H1 (cell line): ENCODE measurements around the gene HTD2. TPM values are rescaled to one million over a fixed set of nuclear protein-coding genes. Genes with fewer than 3 reads are reported as not detected.

Source experiments
- CTCF ChIA-PET: fragments of 300-600 bp; sonication (Branson Sonifier 250); formaldehyde crosslinking; loops from one replicate; lab custom pipeline; 2021; ENCODE audit not compliant: partially characterized antibody; lab: Charles Lee
- POLR2A ChIA-PET: fragments of 300-600 bp; sonication (Branson Sonifier 250); formaldehyde crosslinking; loops from one replicate; lab custom pipeline; 2021; ENCODE audit warnings: inconsistent platforms; ENCODE audit not compliant: partially characterized antibody; lab: Charles Lee
- DNase-seq, 2 experiments: peaks; one replicate each; pipeline versions ENCODE4 v3.0.0 to v3.0.0-alpha.2; 2010 to 2022; ENCODE audit warnings: low spot score in 2 of 2, low read depth in 1 of 2, mixed read lengths in 1 of 2
- FAIRE-seq: peaks from 2 replicates; lab custom pipeline; 2011; peaks lifted over from hg19 to GRCh38; lab: Jason Lieb, UNC
- H2AFZ ChIP-seq: 2 replicates; pipeline ENCODE4 v1.8.1; 2012; ENCODE audit warnings: low read length, inconsistent platforms
- H2AK5ac ChIP-seq: 2 replicates; pipeline ENCODE4 v1.6.1; 2013; ENCODE audit warnings: low read depth, low read length
- H2BK120ac ChIP-seq: replicated peaks from 2 replicates; pipeline ENCODE3; 2013; ENCODE audit warnings: low read depth, low read length, inconsistent platforms
- H2BK12ac ChIP-seq: 2 replicates; pipeline ENCODE4 v1.6.1; 2013; ENCODE audit warnings: low read depth, low read length
- H2BK15ac ChIP-seq: 2 replicates; pipeline ENCODE4 v1.6.1; 2013; ENCODE audit warnings: low read length
- H2BK20ac ChIP-seq: 2 replicates; pipeline ENCODE4 v1.6.1; 2013; ENCODE audit warnings: low read length
- H2BK5ac ChIP-seq: 2 replicates; pipeline ENCODE4 v1.6.1; 2013; ENCODE audit warnings: low read depth, low read length
- H3K14ac ChIP-seq: 2 replicates; pipeline ENCODE4 v1.6.1; 2013; ENCODE audit warnings: inconsistent platforms; ENCODE audit not compliant: insufficient read length
- H3K18ac ChIP-seq: 2 replicates; pipeline ENCODE4 v1.6.1; 2013; ENCODE audit warnings: low read length; ENCODE audit errors: extremely low read depth
- H3K23ac ChIP-seq: 2 replicates; pipeline ENCODE4 v1.6.1; 2013; ENCODE audit warnings: inconsistent platforms; ENCODE audit not compliant: insufficient read length
- H3K23me2 ChIP-seq: 2 replicates; pipeline ENCODE4 v1.6.1; 2013; ENCODE audit warnings: low read depth, low read length
- H3K27ac ChIP-seq: 2 replicates; pipeline ENCODE4 v1.6.1; 2011; ENCODE audit warnings: low read depth, low read length, inconsistent platforms
- H3K27me3 ChIP-seq, 4 experiments: replicated peaks in 1 of 4; 1 replicate in 1 of 4; 2 replicates in 3 of 4; pipeline versions ENCODE4 v1.6.1 to v1.8.1; 2011 to 2013; ENCODE audit warnings: low read length in 3 of 4, mild to moderate bottlenecking in 3 of 4, inconsistent platforms in 2 of 4, mixed read lengths in 2 of 4, moderate library complexity in 1 of 4; ENCODE audit not compliant: control insufficient read depth in 3 of 4, insufficient read depth in 3 of 4; ENCODE audit errors: extremely low read depth in 1 of 4
- H3K36me3 ChIP-seq, 4 experiments: 2 replicates each; pipeline versions ENCODE4 v1.6.1 to v1.8.1; 2011 to 2013; ENCODE audit warnings: mild to moderate bottlenecking in 4 of 4, low read length in 3 of 4, moderate library complexity in 2 of 4, control low read depth in 1 of 4, inconsistent platforms in 1 of 4; ENCODE audit not compliant: insufficient read depth in 4 of 4, control insufficient read depth in 2 of 4
- H3K4ac ChIP-seq: replicated peaks from 2 replicates; pipeline ENCODE3; 2013; ENCODE audit warnings: low read length, low read depth, mixed read lengths, inconsistent platforms; ENCODE audit not compliant: insufficient read length
- H3K4me1 ChIP-seq, 4 experiments: replicated peaks in 1 of 4; 1 replicate in 1 of 4; 2 replicates in 3 of 4; pipeline versions ENCODE4 v1.6.1 to v1.8.1; 2011 to 2013; ENCODE audit warnings: low read length in 3 of 4, inconsistent platforms in 2 of 4, mixed read lengths in 1 of 4; ENCODE audit not compliant: insufficient read depth in 4 of 4, control insufficient read depth in 3 of 4
- H3K4me2 ChIP-seq, 2 experiments: 2 replicates each; pipeline versions ENCODE4 v1.6.1 to v1.8.1; 2011 to 2013; ENCODE audit warnings: low read depth in 2 of 2, low read length in 2 of 2, control low read depth in 1 of 2, inconsistent platforms in 1 of 2, mild to moderate bottlenecking in 1 of 2; ENCODE audit not compliant: insufficient read depth in 1 of 2
- H3K4me3 ChIP-seq, 4 experiments: fragments of 200-600, 300-600 bp in 1 of 4; sonication (generic), shearing (Covaris generic), sonication (Bioruptor Twin) in 1 of 4; 2 replicates each; pipeline versions ENCODE4 v1.5.1 to v1.8.1; 2011 to 2016; ENCODE audit warnings: low read length in 4 of 4, low read depth in 3 of 4, control low read depth in 2 of 4, inconsistent platforms in 2 of 4, mild to moderate bottlenecking in 2 of 4, mixed read lengths in 1 of 4, moderate library complexity in 1 of 4; ENCODE audit not compliant: insufficient read depth in 2 of 4; ENCODE audit errors: extremely low read depth in 1 of 4
- H3K56ac ChIP-seq: replicated peaks from 2 replicates; pipeline ENCODE3; 2013; ENCODE audit warnings: low read depth, mild to moderate bottlenecking, mixed read lengths, low read length, inconsistent platforms; ENCODE audit not compliant: insufficient read length
- H3K79me1 ChIP-seq: 2 replicates; pipeline ENCODE4 v1.6.1; 2013; ENCODE audit warnings: low read depth, low read length, control low read depth
- H3K79me2 ChIP-seq, 2 experiments: 2 replicates each; pipeline versions ENCODE4 v1.6.1 to v1.8.1; 2012 to 2013; ENCODE audit warnings: low read length in 2 of 2, mild to moderate bottlenecking in 2 of 2, inconsistent platforms in 1 of 2; ENCODE audit not compliant: insufficient read depth in 2 of 2, control insufficient read depth in 1 of 2
- H3K9ac ChIP-seq, 4 experiments: replicated peaks in 1 of 4; 1 replicate in 1 of 4; 2 replicates in 3 of 4; pipeline versions ENCODE4 v1.6.1 to v1.8.1; 2011 to 2013; ENCODE audit warnings: low read depth in 3 of 4, low read length in 3 of 4, control low read depth in 2 of 4, mild to moderate bottlenecking in 2 of 4, moderate library complexity in 2 of 4, inconsistent platforms in 1 of 4; ENCODE audit errors: extremely low read depth in 1 of 4
- H3K9me3 ChIP-seq, 2 experiments: 2 replicates each; pipeline versions ENCODE4 v1.6.1 to v1.8.1; 2012 to 2013; ENCODE audit warnings: mild to moderate bottlenecking in 2 of 2, moderate library complexity in 2 of 2, control low read depth in 1 of 2, inconsistent platforms in 1 of 2, low read depth in 1 of 2, low read length in 1 of 2, mixed read lengths in 1 of 2; ENCODE audit not compliant: insufficient read depth in 2 of 2
- H4K20me1 ChIP-seq, 2 experiments: replicated peaks in 1 of 2; 2 replicates each; pipeline versions ENCODE3 to v1.8.1; 2011 to 2013; ENCODE audit warnings: inconsistent platforms in 2 of 2, low read length in 2 of 2, mild to moderate bottlenecking in 1 of 2; ENCODE audit not compliant: insufficient read depth in 2 of 2, control insufficient read depth in 1 of 2
- H4K5ac ChIP-seq: 2 replicates; pipeline ENCODE4 v1.6.1; 2013; ENCODE audit warnings: low read length, low read depth, mixed read lengths, inconsistent platforms; ENCODE audit not compliant: insufficient read length
- H4K8ac ChIP-seq: 2 replicates; pipeline ENCODE4 v1.8.0; 2013; ENCODE audit warnings: mild to moderate bottlenecking, moderate library complexity, low read length, inconsistent platforms; ENCODE audit not compliant: insufficient read depth; ENCODE audit errors: extremely low read depth
- H4K91ac ChIP-seq: replicated peaks from 2 replicates; pipeline ENCODE3; 2013; ENCODE audit warnings: low read length, mixed read lengths, inconsistent platforms; ENCODE audit not compliant: insufficient read length
- JUND ChIP-seq: IDR thresholded peaks from 2 replicates; pipeline ENCODE4 v1.6.1; 2011; ENCODE audit warnings: mild to moderate bottlenecking, improper control_type of control experiment, low read length
- WGBS, 2 experiments: shearing (Covaris generic) in 1 of 2; methylation state at CpG; one replicate each; pipeline versions ENCODE4 v1.1.6 to v1.1.7; 2013 to 2015; ENCODE audit warnings: low lambda C conversion rate in 2 of 2, mixed read lengths in 2 of 2, inconsistent platforms in 1 of 2, low coverage in 1 of 2, missing lambda C conversion rate in 1 of 2; ENCODE audit not compliant: insufficient replicate concordance in 2 of 2, insufficient coverage in 1 of 2, insufficient read length in 1 of 2; ENCODE audit errors: extremely low coverage in 1 of 2, missing lambda C conversion rate in 1 of 2; 5-methylcytosine and 5-hydroxymethylcytosine counted together
- polyA plus RNA-seq, 7 experiments: library from polyadenylated mRNA; depleted of rRNA in 3 of 7; stranded (reverse) in 5 of 7; unstranded in 2 of 7; fragments of >200 nt in 5 of 7; fragments of 200-250 nt in 2 of 7; gene quantifications; 1 replicate in 5 of 7; 2 replicates in 1 of 7; 4 replicates in 1 of 7; pipeline versions ENCODE4 v1.2.1 to v1.2.3, GENCODE V29; 2011 to 2013; ENCODE audit warnings: missing spikeins in 2 of 7, mixed read lengths in 2 of 7
- total RNA-seq: library from RNA; stranded (reverse); fragmentation: NEBNext Ultra II Directional; extraction: Animal tissue kit (Norgen Biotek cat#: 25700); gene quantifications from 2 replicates; pipeline ENCODE4 v1.2.1, GENCODE V29; 2021

HTD2 gene
- total and polyA plus RNA-seq, 2 of the 8 experiments (the other 6 are each of a cell fraction or from before 2014, with no cell fraction given) = 8.8 to 10.8 TPM

DNA sequence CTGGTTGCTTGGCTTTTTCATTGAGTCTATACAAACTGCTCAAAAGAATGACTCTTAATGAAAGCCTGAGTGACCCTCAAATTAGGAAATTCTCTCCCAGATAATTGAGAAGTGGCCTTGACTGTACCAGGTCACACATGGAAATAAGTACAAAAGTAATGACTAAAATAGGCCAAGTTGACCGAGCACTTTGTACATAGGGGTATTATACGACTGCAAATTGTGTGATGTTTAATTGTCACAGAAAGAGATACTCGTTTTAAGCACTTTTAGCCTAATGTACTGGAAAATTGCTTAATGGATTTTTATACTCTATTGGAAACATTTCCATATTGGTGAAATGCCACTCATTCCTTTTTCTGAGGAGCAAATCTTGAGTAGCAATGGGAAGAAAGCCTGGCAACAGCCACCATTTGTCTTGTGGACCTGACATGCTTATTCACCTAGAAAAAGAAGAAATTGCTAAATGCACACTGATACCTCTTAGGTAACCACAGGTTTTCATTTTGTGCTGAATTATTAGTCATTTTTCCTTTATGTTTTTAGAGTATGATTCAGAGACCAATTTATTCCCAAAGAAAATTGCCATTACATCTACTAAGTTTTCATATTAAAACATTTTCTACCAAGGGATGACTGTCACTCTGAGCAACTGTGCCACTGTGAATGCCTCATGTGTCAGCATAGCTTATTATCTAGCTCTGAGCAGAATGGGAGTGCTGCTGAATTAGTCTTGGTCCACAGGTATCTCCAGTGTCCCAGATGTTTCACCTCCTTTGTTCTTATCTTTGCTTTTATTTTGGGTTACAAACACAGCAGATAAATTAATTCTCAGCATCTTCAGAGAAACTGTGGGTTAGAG is 17.4 kb downstream of the HTD2 start:
- Histone ChIP-seq H3K4me2 (no peak overlapping the region), H4K20me1 (peaks cover 0 to 3% of the 10 kb centered on the region in 2 experiments), H3K79me2 (no peaks in the 10 kb centered on the region), H3K14ac (no peak overlapping the region), H3K27ac (no peak overlapping the region), H3K4ac (no peak overlapping the region), H2BK120ac (no peak overlapping the region), H4K5ac (no peak overlapping the region), H2BK15ac (no peak overlapping the region), H2AFZ (no peak overlapping the region), H3K56ac (no peak overlapping the region), H2BK20ac (no peak overlapping the region), H3K9me3 (no peaks in the 10 kb centered on the region), H2AK5ac (no peak overlapping the region), H3K4me1 (peaks cover 0 to 9% (median 9%) of the 10 kb centered on the region in 4 experiments; a peak in 5 of 7 replicates), H3K23ac (no peak overlapping the region), H4K8ac (no peak overlapping the region), H3K23me2 (no peaks in the 10 kb centered on the region), H3K36me3 (peaks cover 0 to 8% (median 3%) of the 10 kb centered on the region in 4 experiments; a peak in 2 of 8 replicates), H2BK5ac (no peak overlapping the region), H3K18ac (no peak overlapping the region), H4K91ac (no peak overlapping the region), H3K27me3 (no peaks in the 10 kb centered on the region), H3K79me1 (no peaks in the 10 kb centered on the region; the same call in 1 of the 2 replicates), H3K4me3 (no peak overlapping the region), H2BK12ac (no peak overlapping the region), H3K9ac (no peak overlapping the region)
- POLR2A ChIA-PET = interaction anchor here (0.8 to 9.0 kb wide), 4 partner anchors 10 to 104 kb away, joined by 3 to 64 read pairs (median 6); partner anchors contain the start of genes HTD2 and RPP14
- no peak for DNase-seq
- CTCF ChIA-PET = interaction anchor here (12.7 kb wide), 1 partner anchor 16 kb away, joined by 104 read pairs; the partner anchor contains the start of genes HTD2 and RPP14
- no peak for FAIRE-seq
- WGBS, 2 experiments = 81% methylated on average over 3 of the region's 3 CpGs; no CpG with 5 or more reads in 1 of the 2 experiments
- TF ChIP-seq JUND = no peak
